CD14-positive monocyte (primary cell): ENCODE results near the gene MED15. TPM values are rescaled to one million over a fixed set of nuclear protein-coding genes. Genes with fewer than 3 reads are reported as not detected.

Source experiments
- DNase-seq, 3 donors: peaks; one replicate each; pipeline ENCODE4 v3.0.0-alpha.2; 2011 to 2022
- H2AFZ ChIP-seq: 2 replicates; pipeline ENCODE4 v1.6.0; 2012; ENCODE audit warnings: mild to moderate bottlenecking, low read depth, low read length, inconsistent platforms; ENCODE audit not compliant: insufficient read depth, poor library complexity, severe bottlenecking
- H3K27ac ChIP-seq, 2 donors: 1 replicate in 1 of 2; 2 replicates in 1 of 2; pipeline ENCODE4 v1.5.1; 2012 to 2013; ENCODE audit warnings: low read length in 2 of 2, control low read depth in 1 of 2, inconsistent platforms in 1 of 2, low read depth in 1 of 2, mild to moderate bottlenecking in 1 of 2
- H3K27me3 ChIP-seq, 2 donors: one replicate each; pipeline versions ENCODE4 v1.6.0 to v1.6.1; 2011 to 2013; ENCODE audit warnings: low read length in 2 of 2; ENCODE audit not compliant: control insufficient read depth in 2 of 2, insufficient read depth in 2 of 2
- H3K36me3 ChIP-seq, 2 donors: replicated peaks in 1 of 2; 1 replicate in 1 of 2; 2 replicates in 1 of 2; pipeline versions ENCODE4 v1.5.1 to v1.6.1; 2012 to 2013; ENCODE audit warnings: low read length in 2 of 2, control low read depth in 1 of 2, inconsistent platforms in 1 of 2, mild to moderate bottlenecking in 1 of 2; ENCODE audit not compliant: insufficient read depth in 2 of 2, control insufficient read depth in 1 of 2
- H3K4me1 ChIP-seq, 2 donors: 1 replicate in 1 of 2; 2 replicates in 1 of 2; pipeline versions ENCODE4 v1.5.1 to v1.6.1; 2012 to 2013; ENCODE audit warnings: low read length in 2 of 2, control low read depth in 1 of 2, inconsistent platforms in 1 of 2, mild to moderate bottlenecking in 1 of 2, moderate library complexity in 1 of 2; ENCODE audit not compliant: insufficient read depth in 2 of 2, control insufficient read depth in 1 of 2
- H3K4me2 ChIP-seq: replicated peaks from 2 replicates; pipeline ENCODE3; 2012; ENCODE audit warnings: low read length, moderate library complexity, mild to moderate bottlenecking; ENCODE audit not compliant: poor library complexity, severe bottlenecking; ENCODE audit errors: extremely low read depth
- H3K4me3 ChIP-seq, 3 experiments: fragments of 200-600 bp in 1 of 3; sonication (generic) in 1 of 3; replicated peaks in 1 of 3; 1 replicate in 2 of 3; 2 replicates in 1 of 3; pipeline ENCODE4 v1.5.1; 2011 to 2013; ENCODE audit warnings: low read length in 3 of 3, mild to moderate bottlenecking in 3 of 3, control low read depth in 2 of 3, low read depth in 2 of 3, inconsistent platforms in 1 of 3, moderate library complexity in 1 of 3
- H3K79me2 ChIP-seq: 2 replicates; pipeline ENCODE4 v1.6.0; 2012; ENCODE audit warnings: mild to moderate bottlenecking, control low read depth, inconsistent platforms, low read length, moderate library complexity; ENCODE audit not compliant: insufficient read depth
- H3K9ac ChIP-seq: 2 replicates; pipeline ENCODE4 v1.6.0; 2017; ENCODE audit warnings: low read length, mild to moderate bottlenecking; ENCODE audit not compliant: insufficient read depth, poor library complexity, severe bottlenecking
- H3K9me3 ChIP-seq, 2 donors: replicated peaks in 1 of 2; 1 replicate in 1 of 2; 2 replicates in 1 of 2; pipeline versions ENCODE4 v1.5.1 to v1.6.1; 2012 to 2013; ENCODE audit warnings: low read length in 2 of 2, control low read depth in 1 of 2; ENCODE audit not compliant: control insufficient read depth in 1 of 2, insufficient read depth in 1 of 2
- H4K20me1 ChIP-seq: 2 replicates; pipeline ENCODE4 v1.6.0; 2012; ENCODE audit warnings: mild to moderate bottlenecking, low read length, control low read depth, moderate library complexity; ENCODE audit not compliant: insufficient read depth
- H3K27ac Mint-ChIP-seq, 7 donors: one replicate each; pipeline ENCODE4 v1.8.0; 2020; ENCODE audit warnings: mild to moderate bottlenecking in 7 of 7, mixed read lengths in 7 of 7, moderate library complexity in 6 of 7, inconsistent platforms in 2 of 7
- H3K27me3 Mint-ChIP-seq, 3 donors: one replicate each; pipeline ENCODE4 v1.8.0; 2021 to 2022; ENCODE audit warnings: low read depth in 3 of 3, mild to moderate bottlenecking in 3 of 3, mixed read lengths in 3 of 3, moderate library complexity in 3 of 3, inconsistent platforms in 1 of 3
- H3K36me3 Mint-ChIP-seq, 2 donors: one replicate each; pipeline ENCODE4 v1.8.0; 2020; ENCODE audit warnings: mixed read lengths in 2 of 2, inconsistent platforms in 1 of 2, mild to moderate bottlenecking in 1 of 2
- H3K4me1 Mint-ChIP-seq: one replicate; pipeline ENCODE4 v1.8.0; 2020; ENCODE audit warnings: mild to moderate bottlenecking, mixed read lengths
- H3K4me3 Mint-ChIP-seq, 2 donors: one replicate each; pipeline ENCODE4 v1.8.0; 2020; ENCODE audit warnings: mild to moderate bottlenecking in 2 of 2, mixed read lengths in 2 of 2, moderate library complexity in 1 of 2
- H3K9me3 Mint-ChIP-seq, 7 donors: one replicate each; pipeline ENCODE4 v1.8.0; 2020 to 2022; ENCODE audit warnings: mixed read lengths in 7 of 7, mild to moderate bottlenecking in 6 of 7, moderate library complexity in 6 of 7, inconsistent platforms in 2 of 7
- WGBS: methylation state at CpG from one replicate; pipeline ENCODE4 v1.1.5; 2013; ENCODE audit warnings: missing lambda C conversion rate; ENCODE audit not compliant: insufficient coverage; 5-methylcytosine and 5-hydroxymethylcytosine counted together
- intact Hi-C, 2 donors: fragments of 100-400 bp; cut with micrococcal nuclease; formaldehyde crosslinking; loops; one replicate each; pipeline versions ENCODE4 v1.15.0 to v1.15.1; 2023
- polyA plus RNA-seq, 3 donors: library from polyadenylated mRNA; depleted of rRNA in 1 of 3; unstranded in 2 of 3; stranded (reverse) in 1 of 3; fragments of 300-500 nt in 2 of 3; fragments of >200 nt in 1 of 3; fragmentation: Illumina TruSeq in 2 of 3; gene quantifications; 1 replicate in 2 of 3; 2 replicates in 1 of 3; pipeline ENCODE4 v1.2.3, GENCODE V29; 2012 to 2021
- TF ChIP-seq, protein P1 (sequence below): fragments of 200-600 bp; IDR thresholded peaks from one replicate; pipeline ENCODE4 v1.8.0; 2022; ENCODE audit warnings: antibody characterized with exemption, mild to moderate bottlenecking

MED15 gene
- polyA plus RNA-seq, 3 donors = 10.0 to 126 (median 17.8) TPM

DNA sequence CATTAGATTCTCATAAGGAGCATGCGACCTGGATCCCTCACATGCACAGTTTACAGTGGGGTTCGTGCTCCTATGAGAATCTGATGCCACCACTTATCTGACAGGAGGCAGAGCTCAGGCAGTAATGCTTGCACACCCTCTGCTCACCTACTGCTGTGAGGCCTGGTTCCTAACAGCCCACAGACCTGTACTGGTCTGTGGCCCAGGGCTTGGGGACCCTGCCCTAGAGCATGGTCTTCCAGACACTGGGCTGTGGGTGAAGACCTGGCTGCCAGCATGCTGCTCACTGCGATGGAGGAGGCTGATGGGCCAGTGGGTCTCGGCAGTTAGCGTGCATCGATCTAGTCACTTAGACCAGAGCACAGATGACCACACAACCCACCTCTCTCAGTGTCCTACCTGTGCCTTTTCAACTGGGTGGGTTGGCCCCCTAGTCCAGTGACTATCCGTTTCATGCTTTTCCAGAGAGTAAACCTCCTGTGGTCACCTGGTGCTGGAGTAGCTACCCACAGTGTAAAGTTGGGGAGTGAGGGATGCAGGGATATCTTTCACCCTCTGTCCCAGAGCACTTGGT is 21.1 kb downstream of the MED15 start:
- no peak overlapping the region for H3K9ac ChIP-seq
- no peak overlapping the region for H2AFZ ChIP-seq
- TF ChIP-seq, protein P1, sequence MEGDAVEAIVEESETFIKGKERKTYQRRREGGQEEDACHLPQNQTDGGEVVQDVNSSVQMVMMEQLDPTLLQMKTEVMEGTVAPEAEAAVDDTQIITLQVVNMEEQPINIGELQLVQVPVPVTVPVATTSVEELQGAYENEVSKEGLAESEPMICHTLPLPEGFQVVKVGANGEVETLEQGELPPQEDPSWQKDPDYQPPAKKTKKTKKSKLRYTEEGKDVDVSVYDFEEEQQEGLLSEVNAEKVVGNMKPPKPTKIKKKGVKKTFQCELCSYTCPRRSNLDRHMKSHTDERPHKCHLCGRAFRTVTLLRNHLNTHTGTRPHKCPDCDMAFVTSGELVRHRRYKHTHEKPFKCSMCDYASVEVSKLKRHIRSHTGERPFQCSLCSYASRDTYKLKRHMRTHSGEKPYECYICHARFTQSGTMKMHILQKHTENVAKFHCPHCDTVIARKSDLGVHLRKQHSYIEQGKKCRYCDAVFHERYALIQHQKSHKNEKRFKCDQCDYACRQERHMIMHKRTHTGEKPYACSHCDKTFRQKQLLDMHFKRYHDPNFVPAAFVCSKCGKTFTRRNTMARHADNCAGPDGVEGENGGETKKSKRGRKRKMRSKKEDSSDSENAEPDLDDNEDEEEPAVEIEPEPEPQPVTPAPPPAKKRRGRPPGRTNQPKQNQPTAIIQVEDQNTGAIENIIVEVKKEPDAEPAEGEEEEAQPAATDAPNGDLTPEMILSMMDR = no peak
- no peaks in the 10 kb centered on the region for H3K9me3 ChIP-seq
- H4K20me1 ChIP-seq = peaks cover 100% of the 10 kb centered on the region
- Mint-ChIP-seq H3K27me3 (peaks cover 2 to 3% (median 2%) of the 10 kb centered on the region in 3 donors), H3K4me3 (no peak overlapping the region), H3K4me1 (peaks cover 22% of the 10 kb centered on the region), H3K36me3 (peaks cover 49 to 75% of the 10 kb centered on the region in 2 donors), H3K27ac (peak overlapping the region in 3 of 7 donors; percentile 6 to 69 (median 22)), H3K9me3 (no peaks in the 10 kb centered on the region)
- peaks cover 45 to 72% of the 10 kb centered on the region in 2 donors for H3K36me3 ChIP-seq
- DNase-seq = peak in 1 of 3 donors; percentile 1
- H3K27me3 ChIP-seq = no peaks in the 10 kb centered on the region
- no peaks in the 10 kb centered on the region for H3K4me1 ChIP-seq
- no peak overlapping the region for H3K4me2 ChIP-seq
- intact Hi-C loops = no loop called here
- peaks cover 100% of the 10 kb centered on the region for H3K79me2 ChIP-seq
- 98% methylated on average over 6 of the region's 7 CpGs for WGBS
- peak overlapping the region in 1 of 2 donors; percentile 31 for H3K27ac ChIP-seq
- no peak overlapping the region for H3K4me3 ChIP-seq

DNA sequence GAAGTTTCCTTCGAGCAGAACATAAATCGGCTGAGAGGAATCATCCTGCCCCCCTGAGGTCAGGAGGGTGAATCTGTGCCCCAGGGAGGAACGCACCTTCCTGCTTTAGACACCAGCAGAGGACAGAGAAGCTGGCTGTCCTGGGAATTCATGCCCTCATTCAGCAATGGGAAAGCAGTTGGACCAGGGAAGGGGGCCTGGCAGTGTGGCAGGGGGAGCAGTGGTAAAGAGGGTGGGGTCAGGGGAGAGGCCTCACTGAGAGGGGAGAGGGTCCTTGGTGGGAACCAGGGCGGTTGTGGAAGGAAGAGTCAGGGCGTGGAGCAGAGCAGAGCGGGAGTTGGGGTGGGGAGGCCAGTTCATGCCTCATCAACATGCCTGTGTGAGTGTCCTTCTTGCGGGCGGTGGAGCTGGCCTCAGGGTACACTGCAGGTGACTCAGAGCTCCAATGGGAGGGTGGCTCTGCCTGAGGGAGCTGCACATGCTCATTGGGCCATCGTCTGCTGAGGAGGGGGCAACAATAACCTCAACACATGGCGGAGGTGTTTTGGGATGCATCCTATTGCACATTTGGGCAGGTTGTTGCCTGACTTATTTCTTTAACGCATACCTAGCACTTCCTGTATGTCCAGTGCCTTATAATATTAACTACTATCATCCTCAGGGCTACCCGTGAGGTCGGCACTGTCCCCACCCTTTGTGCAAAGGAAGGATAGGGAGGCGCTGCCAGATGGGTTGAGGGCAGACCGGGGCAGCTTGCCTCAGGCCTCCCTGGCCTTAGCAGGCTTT is 23.2 kb downstream of the MED15 start:
- Histone ChIP-seq H3K27ac (no peak overlapping the region), H3K79me2 (peaks cover 100% of the 10 kb centered on the region), H3K4me2 (no peak overlapping the region), H3K9me3 (no peaks in the 10 kb centered on the region), H3K27me3 (no peaks in the 10 kb centered on the region), H3K9ac (no peak overlapping the region), H4K20me1 (peaks cover 100% of the 10 kb centered on the region), H3K4me3 (no peak overlapping the region), H3K36me3 (peaks cover 54 to 75% of the 10 kb centered on the region in 2 donors), H3K4me1 (no peaks in the 10 kb centered on the region), H2AFZ (no peak overlapping the region)
- Mint-ChIP-seq H3K4me3 (no peak overlapping the region), H3K9me3 (no peaks in the 10 kb centered on the region), H3K4me1 (peaks cover 27% of the 10 kb centered on the region), H3K27me3 (peaks cover under 1 to 3% (median 2%) of the 10 kb centered on the region in 3 donors), H3K27ac (peak overlapping the region in 4 of 7 donors; percentile 5 to 82 (median 56)), H3K36me3 (peaks cover 48 to 77% of the 10 kb centered on the region in 2 donors)
- TF ChIP-seq, protein P1 = no peak
- peak in 1 of 3 donors; percentile 2 for DNase-seq
- intact Hi-C loops = no loop called here
- 95% methylated on average over 8 of the region's 15 CpGs for WGBS
